ENCODE results near the gene COBL. TPM values are rescaled to one million over a fixed set of nuclear protein-coding genes. Genes with fewer than 3 reads are reported as not detected.

Gene COBL
- total RNA-seq, 2 donors from 2014 or later = not detected

DNA sequence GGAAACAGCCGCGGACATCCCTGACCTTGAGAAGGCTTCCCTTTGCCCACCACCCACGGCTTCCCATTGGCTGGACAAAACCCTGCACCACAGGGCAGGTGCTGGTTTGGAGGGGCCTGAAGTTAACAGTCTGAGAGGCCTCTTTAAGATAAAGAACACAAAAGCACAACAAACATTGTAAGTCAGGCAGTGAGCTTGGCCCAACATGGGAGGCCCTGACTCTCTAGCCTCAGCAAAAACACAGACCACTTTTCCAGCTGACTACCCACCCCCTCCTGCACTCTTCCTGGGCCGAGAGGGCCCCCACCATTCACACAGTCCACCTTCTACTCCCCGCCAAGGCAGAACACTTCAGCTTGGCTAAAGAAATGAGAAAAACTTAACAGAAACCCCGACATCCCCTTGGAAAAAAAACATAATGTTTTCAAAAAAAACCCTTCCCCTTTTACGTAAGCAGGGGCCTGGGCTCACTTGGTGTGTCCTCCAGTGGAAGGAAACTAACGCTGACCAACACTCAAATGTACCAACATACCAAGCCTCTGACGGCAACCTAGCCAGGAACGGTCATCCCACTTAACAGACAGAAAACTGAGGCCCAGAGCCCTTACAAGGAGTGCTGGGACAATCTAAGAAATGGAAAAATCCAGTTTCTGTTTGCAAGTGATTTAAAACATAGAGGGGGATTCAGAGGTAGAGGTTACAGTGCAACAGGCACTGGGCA, 80.9 kb downstream of the COBL start:
- H3K9me3 Mint-ChIP-seq = no peaks in the 10 kb centered on the region
- no peaks in the 10 kb centered on the region for H3K36me3 Mint-ChIP-seq (ENCODE audit: low read depth)
- H3K27ac Mint-ChIP-seq = no peak overlapping the region
- ATAC-seq (replicated peaks) = no peak
- H3K4me1 Mint-ChIP-seq = no peaks in the 10 kb centered on the region
- H3K4me3 Mint-ChIP-seq = no peak overlapping the region
- peaks cover 3% of the 10 kb centered on the region for H3K27me3 Mint-ChIP-seq

DNA sequence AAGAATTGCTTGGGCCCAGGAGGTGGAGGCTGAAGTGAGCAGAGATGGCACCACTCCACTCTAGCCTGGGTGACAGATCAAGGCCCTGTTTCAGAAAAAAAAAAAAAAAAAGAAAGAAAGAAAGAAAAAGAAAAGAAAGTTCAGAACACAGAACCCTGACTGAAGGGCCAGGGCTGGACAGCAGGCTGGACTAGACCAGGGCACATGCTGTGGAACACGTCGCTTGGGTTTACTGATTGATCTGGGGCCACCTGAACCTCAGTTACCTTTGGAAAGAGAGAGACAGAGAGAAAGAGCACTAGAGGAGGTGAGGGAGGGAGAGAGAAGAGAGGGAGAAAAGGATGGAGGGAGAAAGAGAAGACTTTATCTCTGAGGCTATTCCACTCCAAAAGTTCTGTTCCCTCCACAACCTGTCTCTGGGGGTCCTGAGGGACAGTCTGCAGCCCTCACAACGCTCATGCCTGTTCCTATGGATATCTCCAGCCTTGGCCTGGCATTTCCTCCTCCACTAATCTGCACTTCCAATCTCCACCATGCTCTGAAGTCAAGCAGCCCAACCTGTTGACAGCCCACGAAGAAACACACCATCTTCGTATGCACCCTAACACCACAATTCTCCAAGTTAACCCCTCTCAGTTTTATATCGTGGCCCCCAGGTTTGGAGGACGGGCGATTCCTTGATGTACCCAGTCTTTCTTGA, 81.8 kb downstream of the COBL start:
- no peaks in the 10 kb centered on the region for H3K9me3 Mint-ChIP-seq
- H3K4me1 Mint-ChIP-seq = no peaks in the 10 kb centered on the region
- H3K27ac Mint-ChIP-seq = no peak overlapping the region
- peaks cover 10% of the 10 kb centered on the region for H3K27me3 Mint-ChIP-seq
- no peak overlapping the region for H3K4me3 Mint-ChIP-seq
- no peak for ATAC-seq (replicated peaks)
- H3K36me3 Mint-ChIP-seq (ENCODE audit: low read depth) = no peaks in the 10 kb centered on the region

DNA sequence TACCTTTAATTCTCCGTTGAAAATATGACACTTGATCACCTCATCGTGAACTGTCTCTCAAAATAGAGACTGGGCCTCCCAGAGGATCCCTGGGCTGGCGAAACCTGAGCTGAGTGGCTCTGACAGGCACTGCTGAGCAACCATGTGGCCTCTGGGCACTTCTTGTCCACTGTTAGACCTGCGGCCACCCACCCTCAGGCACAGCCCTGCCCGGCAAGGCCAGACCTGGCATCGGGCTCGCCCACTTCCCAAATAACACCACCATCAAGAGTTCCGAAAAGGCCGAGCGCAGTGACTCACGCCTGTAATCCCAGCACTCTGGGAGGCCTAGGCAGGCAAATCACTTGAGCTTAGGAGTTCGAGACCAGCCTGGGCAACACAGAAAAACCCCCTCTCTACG, 82.5 kb downstream of the COBL start:
- Mint-ChIP-seq H3K4me1 (no peaks in the 10 kb centered on the region), H3K4me3 (no peak overlapping the region), H3K27ac (no peak overlapping the region), H3K27me3 (peaks cover 7% of the 10 kb centered on the region), H3K9me3 (no peaks in the 10 kb centered on the region), H3K36me3 (ENCODE audit: low read depth) (no peaks in the 10 kb centered on the region)
- no peak for ATAC-seq (replicated peaks)

GRCh38 chr7:51233374-51233773, 83.2 kb downstream of the COBL start:
- no peaks in the 10 kb centered on the region for H3K36me3 Mint-ChIP-seq (ENCODE audit: low read depth)
- H3K27me3 Mint-ChIP-seq = peaks cover 7% of the 10 kb centered on the region
- H3K27ac Mint-ChIP-seq = no peak overlapping the region
- no peak overlapping the region for H3K4me3 Mint-ChIP-seq
- H3K9me3 Mint-ChIP-seq = no peaks in the 10 kb centered on the region
- H3K4me1 Mint-ChIP-seq = no peaks in the 10 kb centered on the region
- ATAC-seq (replicated peaks) = no peak

DNA sequence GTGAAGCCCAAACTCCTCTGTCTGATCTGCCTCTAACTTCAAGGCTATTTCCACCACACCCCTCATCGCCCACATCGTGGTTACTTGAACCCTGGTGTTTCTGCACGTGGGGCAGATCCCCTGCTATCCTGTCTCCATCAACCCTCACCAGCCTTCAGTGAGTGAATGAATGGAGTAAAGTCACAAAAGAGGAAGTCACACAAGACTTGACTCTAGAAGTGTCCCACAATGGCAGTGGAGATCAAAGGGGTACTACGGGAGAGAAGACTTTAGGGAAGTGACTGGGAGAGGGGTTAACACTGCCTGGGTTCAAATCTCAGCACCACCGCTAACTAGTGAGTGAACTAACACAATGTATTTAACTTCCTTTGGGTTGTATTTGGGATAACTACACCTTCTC, 85.9 kb downstream of the COBL start:
- H3K4me3 Mint-ChIP-seq = no peak overlapping the region
- H3K27ac Mint-ChIP-seq = no peak overlapping the region
- H3K4me1 Mint-ChIP-seq = no peaks in the 10 kb centered on the region
- no peaks in the 10 kb centered on the region for H3K9me3 Mint-ChIP-seq
- H3K36me3 Mint-ChIP-seq (ENCODE audit: low read depth) = no peaks in the 10 kb centered on the region
- peaks cover 12% of the 10 kb centered on the region for H3K27me3 Mint-ChIP-seq
- no peak for ATAC-seq (replicated peaks)

DNA sequence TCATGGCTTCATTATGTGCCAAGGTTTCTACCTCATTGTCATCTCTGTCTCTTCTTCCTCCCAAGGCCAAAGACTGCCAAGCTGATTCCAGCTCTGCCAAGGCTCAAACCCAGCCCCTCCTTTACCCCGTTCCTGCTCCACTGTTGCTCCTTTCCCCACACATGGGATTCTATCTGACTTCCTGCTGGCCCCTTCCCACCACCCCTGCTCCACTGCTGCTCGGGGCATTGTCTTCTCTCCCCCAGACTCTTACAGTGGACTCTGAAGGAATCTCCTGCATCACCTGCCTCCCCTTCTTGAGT, 86.3 kb downstream of the COBL start:
- H3K36me3 Mint-ChIP-seq (ENCODE audit: low read depth) = no peaks in the 10 kb centered on the region
- no peak overlapping the region for H3K4me3 Mint-ChIP-seq
- H3K4me1 Mint-ChIP-seq = no peaks in the 10 kb centered on the region
- H3K27ac Mint-ChIP-seq = no peak overlapping the region
- no peaks in the 10 kb centered on the region for H3K9me3 Mint-ChIP-seq
- ATAC-seq (replicated peaks) = no peak
- H3K27me3 Mint-ChIP-seq = peaks cover 12% of the 10 kb centered on the region

- peaks cover 12% of the 10 kb centered on the region for H3K27me3 Mint-ChIP-seq
- no peak for ATAC-seq (replicated peaks)
- no peak overlapping the region for H3K4me3 Mint-ChIP-seq
- no peaks in the 10 kb centered on the region for H3K36me3 Mint-ChIP-seq (ENCODE audit: low read depth)
- H3K9me3 Mint-ChIP-seq = no peaks in the 10 kb centered on the region
- H3K4me1 Mint-ChIP-seq = no peaks in the 10 kb centered on the region
- no peak overlapping the region for H3K27ac Mint-ChIP-seq
Measured at GRCh38 chr7:51229620-51230323, 86.8 kb downstream of the COBL start.

DNA sequence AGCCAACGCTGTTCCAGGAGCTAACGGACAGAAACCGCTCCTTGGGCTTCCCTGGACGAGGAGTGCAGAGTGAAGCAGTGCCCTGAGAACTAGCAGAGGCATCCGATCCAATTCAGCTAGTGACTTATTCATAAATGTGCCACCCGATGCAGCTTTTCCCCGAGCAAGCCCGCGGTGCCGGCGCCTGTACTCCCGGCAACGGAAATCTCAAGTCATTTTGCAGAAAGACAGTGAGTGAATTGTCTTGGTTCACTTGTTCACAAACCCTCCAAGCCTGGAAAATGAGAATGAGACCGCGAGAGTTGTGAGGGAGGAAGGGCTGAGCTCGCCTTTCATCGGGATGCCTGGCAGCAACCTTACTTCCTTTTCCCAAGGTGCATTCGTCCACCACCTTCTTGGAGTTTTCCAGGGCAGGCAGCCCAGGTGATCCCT, 87.5 kb downstream of the COBL start:
- H3K27me3 Mint-ChIP-seq = peaks cover 12% of the 10 kb centered on the region
- no peak overlapping the region for H3K27ac Mint-ChIP-seq
- H3K36me3 Mint-ChIP-seq (ENCODE audit: low read depth) = no peaks in the 10 kb centered on the region
- no peaks in the 10 kb centered on the region for H3K9me3 Mint-ChIP-seq
- no peak overlapping the region for H3K4me3 Mint-ChIP-seq
- ATAC-seq (replicated peaks) = no peak
- H3K4me1 Mint-ChIP-seq = no peaks in the 10 kb centered on the region

GRCh38 chr7:51228386-51228958, 88.1 kb downstream of the COBL start:
- no peak overlapping the region for H3K4me3 Mint-ChIP-seq
- no peaks in the 10 kb centered on the region for H3K36me3 Mint-ChIP-seq (ENCODE audit: low read depth)
- H3K4me1 Mint-ChIP-seq = no peaks in the 10 kb centered on the region
- H3K27ac Mint-ChIP-seq = no peak overlapping the region
- no peak for ATAC-seq (replicated peaks)
- no peaks in the 10 kb centered on the region for H3K9me3 Mint-ChIP-seq
- peaks cover 12% of the 10 kb centered on the region for H3K27me3 Mint-ChIP-seq

DNA sequence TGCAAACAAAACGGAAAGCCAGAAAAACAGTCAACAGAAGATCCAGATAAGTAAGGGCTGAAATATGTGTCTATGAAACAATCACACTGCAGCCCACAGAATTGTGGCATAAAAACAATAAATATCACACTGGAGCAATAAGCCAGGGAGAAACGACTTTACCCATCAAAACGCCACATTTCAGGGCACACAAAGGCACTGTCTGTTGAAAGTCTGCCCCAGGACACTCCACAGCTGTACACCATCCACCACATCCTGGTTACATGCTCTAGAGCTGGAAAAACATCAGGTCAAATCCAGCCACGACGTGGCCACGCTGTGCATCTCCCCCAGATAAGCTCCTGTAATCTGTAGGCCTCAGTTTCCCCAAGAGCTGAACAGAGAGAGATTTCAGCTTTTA, 88.7 kb downstream of the COBL start:
- ATAC-seq (replicated peaks) = no peak
- Mint-ChIP-seq H3K4me3 (no peak overlapping the region), H3K27me3 (peaks cover 12% of the 10 kb centered on the region), H3K36me3 (ENCODE audit: low read depth) (no peaks in the 10 kb centered on the region), H3K4me1 (no peaks in the 10 kb centered on the region), H3K27ac (no peak overlapping the region), H3K9me3 (no peaks in the 10 kb centered on the region)

GRCh38 chr7:51226916-51227535, 89.6 kb downstream of the COBL start:
- Mint-ChIP-seq H3K36me3 (ENCODE audit: low read depth) (no peaks in the 10 kb centered on the region), H3K4me1 (no peaks in the 10 kb centered on the region), H3K27ac (no peak overlapping the region), H3K4me3 (no peak overlapping the region), H3K27me3 (peaks cover 12% of the 10 kb centered on the region), H3K9me3 (no peaks in the 10 kb centered on the region)
- no peak for ATAC-seq (replicated peaks)

DNA sequence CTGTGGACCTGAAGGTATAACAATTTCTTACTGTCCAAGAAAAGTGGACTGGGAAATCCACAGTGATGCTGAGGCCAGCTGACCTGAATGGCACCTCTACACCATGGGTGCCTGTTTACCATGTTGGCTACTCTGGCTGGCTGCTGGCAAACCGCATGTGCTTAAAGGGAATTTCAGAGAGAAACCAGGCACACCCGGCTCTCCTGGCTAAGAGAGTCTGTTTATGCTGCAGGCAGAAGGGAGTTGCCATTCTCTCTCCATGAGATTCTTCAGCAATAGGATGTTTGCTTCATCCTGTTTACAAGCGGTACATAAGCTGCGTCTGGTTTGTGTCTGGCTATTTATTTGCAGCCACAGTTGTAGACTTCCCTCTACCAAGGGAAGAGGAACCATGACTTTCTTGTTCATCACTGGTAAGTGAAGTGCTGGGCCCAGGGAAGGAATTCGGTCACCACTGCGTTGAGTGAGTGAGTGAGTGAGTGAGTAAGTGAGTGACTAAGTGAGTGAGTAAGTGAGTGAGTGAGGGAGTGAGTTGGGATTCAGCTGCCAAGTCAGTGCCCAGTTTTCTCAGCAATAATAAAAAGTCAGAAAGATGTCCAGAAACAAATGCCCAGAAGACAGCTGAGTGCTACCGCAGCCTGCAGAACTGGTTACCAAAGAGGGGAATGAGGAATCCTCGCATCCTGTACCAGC, 90.4 kb downstream of the COBL start:
- Mint-ChIP-seq H3K27me3 (peaks cover 12% of the 10 kb centered on the region), H3K36me3 (ENCODE audit: low read depth) (no peaks in the 10 kb centered on the region)
- peak; percentile 57 for ATAC-seq (replicated peaks)

DNA sequence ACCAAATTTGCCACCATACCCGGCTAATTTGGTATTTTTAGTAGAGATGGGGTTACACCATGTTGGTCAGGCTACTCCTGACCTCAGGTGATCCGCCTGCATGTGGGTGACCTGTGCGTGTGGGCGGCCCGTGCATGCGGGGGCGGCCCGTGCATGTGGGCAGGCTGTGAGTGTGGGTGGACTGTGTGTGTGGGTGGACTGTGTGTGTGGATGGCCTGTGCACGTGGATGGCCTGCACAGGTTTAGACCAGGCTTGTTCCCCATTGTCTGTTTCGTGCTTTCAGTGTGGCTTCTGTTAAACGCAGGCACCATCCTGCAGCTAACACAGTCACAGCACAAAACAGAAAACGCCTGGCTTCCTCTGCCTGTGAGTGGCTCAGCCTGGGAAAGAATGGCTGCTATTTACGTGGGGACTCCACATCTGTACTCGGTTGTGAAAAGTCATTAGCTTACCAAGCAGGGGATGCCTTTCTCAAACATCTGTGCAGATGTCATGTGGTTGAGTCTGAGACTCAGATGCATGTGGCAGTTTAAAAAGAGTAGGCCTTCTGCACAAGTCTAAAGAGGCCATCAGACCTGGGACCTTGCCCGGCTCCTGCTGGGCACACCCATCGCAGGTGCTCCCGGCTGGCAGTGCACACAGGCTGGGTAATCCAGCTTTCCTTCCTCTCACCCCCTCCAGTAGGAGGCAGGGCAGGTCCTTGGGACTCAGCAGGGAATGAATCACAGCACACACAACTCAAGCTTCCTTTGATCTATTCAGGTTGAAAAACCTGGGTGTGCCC, 91.6 kb downstream of the COBL start:
- Mint-ChIP-seq H3K27ac (no peak overlapping the region), H3K4me1 (no peaks in the 10 kb centered on the region), H3K27me3 (peaks cover 4% of the 10 kb centered on the region), H3K9me3 (no peaks in the 10 kb centered on the region), H3K36me3 (ENCODE audit: low read depth) (no peaks in the 10 kb centered on the region), H3K4me3 (no peak overlapping the region)
- ATAC-seq (replicated peaks) = no peak

More for the DNA sequence above, 90.4 kb downstream of the COBL start:
- Mint-ChIP-seq H3K27ac (no peak overlapping the region), H3K4me3 (no peak overlapping the region), H3K4me1 (no peaks in the 10 kb centered on the region), H3K9me3 (no peaks in the 10 kb centered on the region)
